ENCODE results near the gene ARHGEF5. TPM values are rescaled to one million over a fixed set of nuclear protein-coding genes. Genes with fewer than 3 reads are reported as not detected.

ARHGEF5 gene
- polyA plus RNA-seq, 3 donors, result 0.04 to 0.11 TPM; not detected in 1

- Mint-ChIP-seq H3K9me3 (no peaks in the 10 kb centered on the region), H3K27ac (peak overlapping the region in 1 of 7 donors; percentile 33), H3K4me3 (peak overlapping the region in 1 of 2 donors; percentile 63), H3K4me1 (peaks cover 4% of the 10 kb centered on the region), H3K36me3 (no peaks in the 10 kb centered on the region), H3K27me3 (ENCODE audit: low read depth in 3 of 3) (peaks cover 1 to 5% (median 4%) of the 10 kb centered on the region in 3 donors)
- no peaks in the 10 kb centered on the region for H3K79me2 ChIP-seq (ENCODE audit: insufficient read depth, low read length)
- 0% methylated on average over 4 of the region's 8 CpGs for WGBS (ENCODE audit: insufficient coverage)
- DNase-seq, result peak; percentile 18 to 44 (median 32)
- no peak overlapping the region for H3K4me3 ChIP-seq (replicated peaks in 1 of 3; ENCODE audit: low read depth in 2 of 3, low read length in 3 of 3)
- TF ChIP-seq CTCF (IDR thresholded peaks at IDR 0.05), result peak; percentile 66
- no peak overlapping the region for H3K9ac ChIP-seq (ENCODE audit: insufficient read depth, low read length, poor library complexity, severe bottlenecking)
- H3K27me3 ChIP-seq (ENCODE audit: control insufficient read depth in 2 of 2, insufficient read depth in 2 of 2, low read length in 2 of 2), result no peaks in the 10 kb centered on the region
- H3K9me3 ChIP-seq (replicated peaks in 1 of 2; ENCODE audit: control insufficient read depth in 1 of 2, insufficient read depth in 1 of 2, low read length in 2 of 2), result no peaks in the 10 kb centered on the region
- intact Hi-C loops (cut with micrococcal nuclease), result loop anchor here in 1 of 2 donors (10.0 kb wide), 1 partner anchor 217 kb away; no protein-coding TSS in a partner anchor
- H2AFZ ChIP-seq (ENCODE audit: insufficient read depth, low read depth, low read length, poor library complexity, severe bottlenecking), result peak overlapping the region; percentile 52
- H3K36me3 ChIP-seq (replicated peaks in 1 of 2; ENCODE audit: control insufficient read depth in 1 of 2, insufficient read depth in 2 of 2, low read length in 2 of 2), result no peaks in the 10 kb centered on the region
- no peaks in the 10 kb centered on the region for H4K20me1 ChIP-seq (ENCODE audit: insufficient read depth, low read length)
- H3K4me1 ChIP-seq (ENCODE audit: control insufficient read depth in 1 of 2, insufficient read depth in 2 of 2, low read length in 2 of 2), result no peaks in the 10 kb centered on the region
- no peak overlapping the region for H3K27ac ChIP-seq (ENCODE audit: low read depth in 1 of 2, low read length in 2 of 2)
- no peak overlapping the region for H3K4me2 ChIP-seq (replicated peaks; ENCODE audit: extremely low read depth, low read length, poor library complexity, severe bottlenecking)
These were observed 36.6 kb downstream of the ARHGEF5 start for GRCh38 chr7:144391823-144392255.

GRCh38 chr7:144397086-144397485, 41.9 kb downstream of the ARHGEF5 start:
- Histone ChIP-seq H3K4me1 (ENCODE audit: control insufficient read depth in 1 of 2, insufficient read depth in 2 of 2, low read length in 2 of 2) (no peaks in the 10 kb centered on the region), H3K9me3 (replicated peaks in 1 of 2; ENCODE audit: control insufficient read depth in 1 of 2, insufficient read depth in 1 of 2, low read length in 2 of 2) (no peaks in the 10 kb centered on the region), H3K9ac (ENCODE audit: insufficient read depth, low read length, poor library complexity, severe bottlenecking) (no peak overlapping the region), H3K4me2 (replicated peaks; ENCODE audit: extremely low read depth, low read length, poor library complexity, severe bottlenecking) (no peak overlapping the region), H3K27ac (ENCODE audit: low read depth in 1 of 2, low read length in 2 of 2) (no peak overlapping the region), H2AFZ (ENCODE audit: insufficient read depth, low read depth, low read length, poor library complexity, severe bottlenecking) (no peak overlapping the region), H3K36me3 (replicated peaks in 1 of 2; ENCODE audit: control insufficient read depth in 1 of 2, insufficient read depth in 2 of 2, low read length in 2 of 2) (no peaks in the 10 kb centered on the region), H3K27me3 (ENCODE audit: control insufficient read depth in 2 of 2, insufficient read depth in 2 of 2, low read length in 2 of 2) (no peaks in the 10 kb centered on the region), H3K4me3 (replicated peaks in 1 of 3; ENCODE audit: low read depth in 2 of 3, low read length in 3 of 3) (no peak overlapping the region), H3K79me2 (ENCODE audit: insufficient read depth, low read length) (no peaks in the 10 kb centered on the region), H4K20me1 (ENCODE audit: insufficient read depth, low read length) (no peaks in the 10 kb centered on the region)
- H3K27me3 Mint-ChIP-seq (ENCODE audit: low read depth in 3 of 3), result peaks cover 2 to 5% (median 5%) of the 10 kb centered on the region in 3 donors
- 31% methylated on average over 4 of the region's 4 CpGs for WGBS (ENCODE audit: insufficient coverage)
- DNase-seq, result no peak
- TF ChIP-seq CTCF (IDR thresholded peaks at IDR 0.05), result no peak
- intact Hi-C loops (cut with micrococcal nuclease), result loop anchor here in 1 of 2 donors (10.0 kb wide), 1 partner anchor 222 kb away; no protein-coding TSS in a partner anchor
- H3K36me3 Mint-ChIP-seq, result no peaks in the 10 kb centered on the region
- H3K4me1 Mint-ChIP-seq, result no peaks in the 10 kb centered on the region
- no peak overlapping the region for H3K4me3 Mint-ChIP-seq
- H3K27ac Mint-ChIP-seq, result no peak overlapping the region
- H3K9me3 Mint-ChIP-seq, result no peaks in the 10 kb centered on the region
